Stimulated activated CD8-positive, alpha-beta memory T cell treated with anti-CD3 and anti-CD28 coated beads, Interleukin-7, amount 100 ng/mL, for 1 hour (primary cell): ENCODE data around the gene PRKG1.
"Not testable (repeated sequence)": the region's sequence is repeated elsewhere in the genome, so short reads cannot be mapped to it uniquely, and the experiment has no call there.

Experiments
- DNase-seq, 2 donors: peaks; one replicate each; pipeline ENCODE4 v3.0.0-alpha.2; 2020; ENCODE audit warnings: low read depth in 2 of 2

The PRKG1 gene

GRCh38 chr10:51321980-51322379 lies 247.7 kb downstream of the PRKG1 start:
- DNase-seq = no peak

GRCh38 chr10:51325649-51326048 lies 251.4 kb downstream of the PRKG1 start:
- no peak for DNase-seq

- no peak for DNase-seq
Observed at GRCh38 chr10:51326174-51326573, 251.9 kb downstream of the PRKG1 start.

GRCh38 chr10:51327432-51327831 lies 253.1 kb downstream of the PRKG1 start:
- DNase-seq = no peak

- DNase-seq = no peak
Observed at GRCh38 chr10:51340366-51340765, 266.1 kb downstream of the PRKG1 start.

GRCh38 chr10:51340845-51341610 lies 266.7 kb downstream of the PRKG1 start:
- no peak for DNase-seq

- DNase-seq = not testable (repeated sequence)
Observed at GRCh38 chr10:51341745-51342144, 267.5 kb downstream of the PRKG1 start.

- no peak for DNase-seq
Observed at GRCh38 chr10:51342381-51342780, 268.1 kb downstream of the PRKG1 start.

- no peak for DNase-seq
Observed at GRCh38 chr10:51343391-51343790, 269.1 kb downstream of the PRKG1 start.

GRCh38 chr10:51344371-51344770 lies 270.1 kb downstream of the PRKG1 start:
- DNase-seq = no peak

GRCh38 chr10:51348622-51349021 lies 274.3 kb downstream of the PRKG1 start:
- no peak for DNase-seq

GRCh38 chr10:51357170-51357569 lies 282.9 kb downstream of the PRKG1 start:
- no peak for DNase-seq

- no peak for DNase-seq
Observed at GRCh38 chr10:51358227-51358626, 283.9 kb downstream of the PRKG1 start.

GRCh38 chr10:51363415-51363814 lies 289.1 kb downstream of the PRKG1 start:
- DNase-seq = no peak

- DNase-seq = no peak
Observed at GRCh38 chr10:51364674-51365073, 290.4 kb downstream of the PRKG1 start.

GRCh38 chr10:51366044-51366443 lies 291.8 kb downstream of the PRKG1 start:
- DNase-seq = no peak

- no peak for DNase-seq
Observed at GRCh38 chr10:51367127-51367526, 292.8 kb downstream of the PRKG1 start.

- DNase-seq = no peak
Observed at GRCh38 chr10:51367694-51368093, 293.4 kb downstream of the PRKG1 start.

- DNase-seq = no peak
Observed at GRCh38 chr10:51368943-51369342, 294.7 kb downstream of the PRKG1 start.

GRCh38 chr10:51369903-51370302 lies 295.6 kb downstream of the PRKG1 start:
- no peak for DNase-seq

- DNase-seq = no peak
Observed at GRCh38 chr10:51371743-51372142, 297.5 kb downstream of the PRKG1 start.

- DNase-seq = no peak
Observed at GRCh38 chr10:51375790-51376189, 301.5 kb downstream of the PRKG1 start.

GRCh38 chr10:51377070-51377931 lies 303.0 kb downstream of the PRKG1 start:
- DNase-seq = no peak
